Measurements from ENCODE around the gene MAGI2.

MAGI2 gene

GRCh38 chr7:78420001-78420400 lies 1033.5 kb downstream of the MAGI2 start:
- DNase-seq (ENCODE audit: low read depth in 2 of 2), result no peak

GRCh38 chr7:78417180-78417853 lies 1036.2 kb downstream of the MAGI2 start:
- no peak for DNase-seq (ENCODE audit: low read depth in 2 of 2)

- DNase-seq (ENCODE audit: low read depth in 2 of 2), result no peak
These were observed 1039.9 kb downstream of the MAGI2 start for GRCh38 chr7:78413568-78413967.

- no peak for DNase-seq (ENCODE audit: low read depth in 2 of 2)
These were observed 1041.1 kb downstream of the MAGI2 start for GRCh38 chr7:78412216-78412858.

GRCh38 chr7:78407031-78407430 lies 1046.4 kb downstream of the MAGI2 start:
- DNase-seq (ENCODE audit: low read depth in 2 of 2), result no peak

- DNase-seq (ENCODE audit: low read depth in 2 of 2), result no peak
These were observed 1046.9 kb downstream of the MAGI2 start for GRCh38 chr7:78406531-78406930.

DNA sequence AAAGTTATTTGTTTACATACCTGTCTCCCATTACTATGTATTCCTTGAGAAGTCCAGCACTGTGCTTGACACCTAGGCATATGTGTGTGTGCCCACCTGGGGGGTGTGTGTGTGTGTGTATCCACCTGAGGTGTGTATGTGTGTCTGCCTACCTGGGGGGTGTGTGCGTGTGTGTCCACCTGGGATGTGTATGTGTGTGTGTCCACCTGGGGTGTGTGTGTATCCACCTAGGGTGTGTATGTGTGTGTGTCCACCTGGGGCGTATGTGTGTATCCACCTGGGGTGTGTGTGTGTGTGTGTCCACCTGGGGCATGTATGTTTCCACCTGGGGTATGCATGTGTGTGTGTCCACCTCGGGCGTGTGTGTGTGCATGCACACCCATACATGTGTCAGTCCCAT lies 1051.4 kb downstream of the MAGI2 start:
- DNase-seq (ENCODE audit: low read depth in 2 of 2), result no peak

DNA sequence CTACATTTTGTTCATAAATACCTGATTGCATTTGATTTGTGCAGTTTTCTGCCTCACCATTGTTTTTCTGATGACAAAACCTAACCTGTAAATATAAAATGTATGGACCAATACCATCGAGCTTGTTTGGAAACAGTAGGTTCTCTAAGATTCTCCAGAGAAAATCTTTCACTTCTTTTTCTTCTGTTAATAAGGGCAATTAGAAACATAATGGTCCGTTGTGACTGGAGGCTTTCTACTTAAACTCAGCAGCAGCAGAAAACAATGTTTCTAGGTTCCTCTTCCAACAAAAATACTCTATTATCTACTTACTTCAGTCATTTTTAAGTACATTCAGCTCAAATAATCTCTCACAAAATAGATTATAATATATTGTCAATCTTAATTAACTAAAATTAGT lies 1053.4 kb downstream of the MAGI2 start:
- no peak for DNase-seq (ENCODE audit: low read depth in 2 of 2)

GRCh38 chr7:78399033-78399769 lies 1054.3 kb downstream of the MAGI2 start:
- no peak for DNase-seq (ENCODE audit: low read depth in 2 of 2)

GRCh38 chr7:78398576-78398975 lies 1054.9 kb downstream of the MAGI2 start:
- no peak for DNase-seq (ENCODE audit: low read depth in 2 of 2)

- no peak for DNase-seq (ENCODE audit: low read depth in 2 of 2)
These were observed 1055.4 kb downstream of the MAGI2 start for GRCh38 chr7:78398081-78398480.

DNA sequence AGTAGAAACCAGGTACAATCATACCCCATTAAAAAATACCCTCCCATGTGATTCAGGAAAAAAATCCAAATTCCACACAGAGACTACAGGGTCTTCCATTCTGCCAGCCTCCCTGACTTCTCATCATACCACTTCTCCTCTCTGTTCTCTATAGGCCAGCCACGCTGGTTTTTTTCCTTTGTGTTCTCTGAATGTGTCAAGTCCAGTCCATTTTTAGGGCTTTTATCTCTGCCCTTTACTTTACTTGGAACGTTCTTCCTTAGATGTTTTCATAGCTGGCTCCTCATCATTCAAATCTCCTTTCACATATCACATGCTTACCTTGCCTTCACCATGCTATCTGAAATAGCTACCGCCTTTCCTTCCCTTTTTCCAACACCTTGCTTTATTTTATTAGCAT lies 1057.3 kb downstream of the MAGI2 start:
- DNase-seq (ENCODE audit: low read depth in 2 of 2), result no peak

DNA sequence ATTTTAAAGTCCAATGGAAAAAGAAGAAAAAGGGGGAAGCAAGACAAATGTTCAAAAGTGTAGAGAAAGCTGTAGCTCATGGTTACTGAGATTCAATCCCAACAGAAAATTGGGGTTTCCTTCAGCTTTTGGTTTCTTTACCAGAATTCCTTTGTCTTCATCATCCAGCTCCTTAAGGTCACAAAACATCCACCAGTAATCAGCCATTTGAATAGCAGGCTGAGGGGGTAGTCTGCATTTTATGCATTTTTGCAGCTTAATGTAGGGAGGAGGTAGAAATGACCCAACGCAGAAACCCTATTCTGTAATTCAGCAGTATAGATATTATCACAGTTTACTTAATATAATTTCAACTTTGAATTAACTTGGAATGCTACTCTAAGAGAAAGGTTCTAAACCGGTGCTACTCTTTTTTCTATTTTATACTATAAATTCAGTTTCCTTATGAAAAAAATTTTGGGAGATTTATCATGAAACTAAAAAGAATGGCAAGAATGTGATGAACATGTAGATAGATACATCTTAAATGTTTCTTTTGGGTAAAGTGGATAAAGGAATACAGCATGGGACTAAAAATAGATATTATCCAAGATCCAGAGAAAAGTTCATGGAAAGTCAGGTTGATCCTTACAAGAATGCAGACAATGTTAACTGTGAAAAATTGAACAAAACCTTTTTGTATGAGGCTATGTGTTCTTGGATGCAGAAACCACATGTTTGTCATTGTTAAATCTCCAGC lies 1058.0 kb downstream of the MAGI2 start:
- DNase-seq (ENCODE audit: low read depth in 2 of 2), result no peak

- DNase-seq (ENCODE audit: low read depth in 2 of 2), result no peak
These were observed 1064.4 kb downstream of the MAGI2 start for GRCh38 chr7:78389022-78389421.

GRCh38 chr7:78386520-78386919 lies 1066.9 kb downstream of the MAGI2 start:
- DNase-seq (ENCODE audit: low read depth in 2 of 2), result no peak

DNA sequence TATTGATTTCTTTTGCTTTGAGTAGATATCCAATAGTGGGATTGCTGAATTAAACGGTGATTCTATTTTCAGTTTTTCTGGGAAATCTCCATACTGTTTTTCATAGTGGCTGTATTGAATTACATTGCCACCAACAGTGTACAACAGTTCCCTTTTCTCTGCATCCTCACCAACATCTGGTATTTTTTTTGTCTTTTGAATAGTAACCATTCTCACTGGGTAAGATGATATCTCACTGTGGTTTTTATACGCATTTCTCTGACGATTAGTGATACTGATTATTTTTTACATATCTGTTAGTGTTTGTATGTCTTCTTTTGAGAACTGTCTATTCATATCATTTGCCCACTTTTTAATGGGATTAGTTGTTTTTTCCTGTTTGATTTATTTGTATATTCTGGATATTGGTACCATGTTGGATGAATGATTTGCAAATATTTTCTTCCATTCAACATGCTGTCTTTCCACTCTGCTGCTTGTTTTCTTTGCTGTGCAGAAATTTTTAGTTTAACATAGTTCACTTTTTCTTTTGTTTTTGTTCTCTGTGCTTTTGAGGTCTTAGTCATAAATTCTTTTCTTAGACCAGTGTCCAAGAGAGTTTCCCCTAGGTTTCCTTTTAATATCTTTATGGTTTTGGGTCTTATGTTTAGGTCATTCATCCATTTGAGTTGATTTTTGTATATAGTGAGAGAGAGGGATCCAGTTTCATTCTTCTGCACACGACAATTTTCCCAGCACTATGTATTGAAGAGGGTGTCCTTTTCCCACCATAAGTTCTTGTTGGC lies 1070.2 kb downstream of the MAGI2 start:
- no peak for DNase-seq (ENCODE audit: low read depth in 2 of 2)

DNA sequence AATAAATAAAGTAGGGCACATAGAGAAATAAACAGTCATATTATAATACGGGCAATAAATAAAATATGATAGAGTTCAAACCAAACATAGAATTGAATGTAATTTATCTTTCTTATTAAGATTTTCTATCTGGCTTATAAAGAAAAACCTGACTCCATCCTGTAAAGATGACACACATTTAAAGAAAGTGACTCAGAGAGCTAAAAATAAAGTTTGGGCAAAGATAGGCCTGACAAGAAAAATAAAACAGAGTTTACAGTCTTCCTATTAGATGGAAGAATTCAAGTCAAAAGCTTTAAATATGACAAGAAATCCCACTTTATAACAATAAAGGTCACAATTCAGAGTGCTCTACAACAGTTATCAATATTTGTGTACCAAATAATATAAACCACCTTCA lies 1074.3 kb downstream of the MAGI2 start:
- no peak for DNase-seq (ENCODE audit: low read depth in 2 of 2)

DNA sequence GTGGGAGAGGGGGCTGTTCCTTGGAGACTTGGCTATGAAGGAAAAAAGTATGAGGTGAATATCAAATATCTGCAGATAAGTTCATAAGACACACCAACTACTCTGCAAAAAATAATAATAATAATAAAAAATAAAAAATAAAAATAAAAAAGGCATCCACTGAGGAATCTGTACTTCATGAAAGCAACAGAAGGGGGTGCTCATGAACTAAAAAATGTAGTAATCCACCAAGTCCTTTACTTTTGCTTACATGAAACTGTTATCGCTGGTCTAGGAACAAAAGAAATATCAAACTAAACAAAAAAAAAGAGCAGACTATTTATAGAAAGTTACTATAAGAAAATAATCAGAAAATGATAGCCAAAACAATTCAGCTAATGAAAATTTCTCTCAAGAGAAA lies 1075.9 kb downstream of the MAGI2 start:
- DNase-seq (ENCODE audit: low read depth in 2 of 2), result no peak

- DNase-seq (ENCODE audit: low read depth in 2 of 2), result no peak
These were observed 1082.5 kb downstream of the MAGI2 start for GRCh38 chr7:78370936-78371335.

DNA sequence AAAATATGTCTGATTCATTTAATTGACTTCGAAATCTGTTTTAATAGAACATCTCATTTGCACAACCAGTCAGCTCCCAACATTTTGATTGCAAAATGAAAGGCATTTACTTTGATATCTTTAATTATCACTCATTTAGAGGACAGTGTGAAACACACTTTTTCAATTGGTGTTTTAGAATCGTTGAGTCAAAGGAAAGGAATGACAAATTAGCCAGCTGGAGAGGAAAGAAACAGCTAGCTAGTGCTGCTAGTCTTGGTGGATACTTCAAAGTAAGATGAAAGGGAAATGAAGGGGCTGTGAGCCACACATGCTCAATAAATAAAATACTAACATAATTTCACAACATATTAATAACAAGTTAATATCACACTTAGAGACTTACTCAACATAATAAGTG lies 1084.7 kb downstream of the MAGI2 start:
- DNase-seq (ENCODE audit: low read depth in 2 of 2), result no peak

DNA sequence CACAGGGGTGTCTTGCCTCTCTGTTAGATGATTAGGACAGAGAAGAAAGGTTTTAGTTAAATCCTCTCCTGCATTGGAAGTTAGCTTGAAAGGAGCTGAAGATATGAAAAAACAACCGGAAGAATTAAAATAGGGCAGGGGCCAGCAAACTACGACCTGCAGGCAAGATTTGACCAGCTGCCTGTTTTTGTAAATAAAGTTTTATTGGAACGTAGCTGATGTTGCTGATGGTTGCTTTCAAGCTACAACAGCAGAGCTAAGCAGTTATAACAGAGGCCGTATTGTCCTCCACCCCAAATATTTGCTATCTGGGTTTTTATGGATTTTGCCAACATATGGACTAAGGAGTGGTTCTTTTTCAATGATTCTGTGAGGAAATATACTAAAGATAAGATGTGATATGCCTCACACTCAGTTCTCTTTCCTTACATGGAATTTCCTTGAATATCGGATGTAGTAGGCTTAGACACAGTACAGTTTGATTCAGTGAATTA lies 1086.1 kb downstream of the MAGI2 start:
- DNase-seq (ENCODE audit: low read depth in 2 of 2), result no peak
